GM18508 (cell line): Measurements from ENCODE around the gene NGLY1.

ENCODE experiments used
- ATAC-seq: cut with Tn5 transposase; IDR thresholded peaks from one replicate; pipeline ENCODE4 v1.9.1; 2021; ENCODE audit warnings: moderate number of reproducible peaks; ENCODE audit not compliant: insufficient read depth, unreplicated experiment

NGLY1 gene

GRCh38 chr3:25785826-25786225 is 2.6 kb upstream of the NGLY1 start:
- ATAC-seq: no peak

- ATAC-seq: no peak
Measured at GRCh38 chr3:25784971-25785370, 1.7 kb upstream of the NGLY1 start.

GRCh38 chr3:25783661-25784512 is 644 bp upstream of the NGLY1 start:
- peak; percentile 8 for ATAC-seq

- ATAC-seq: no peak
Measured at GRCh38 chr3:25782636-25782937, 656 bp downstream of the NGLY1 start.

GRCh38 chr3:25781758-25782594 is 1.3 kb downstream of the NGLY1 start:
- peak; percentile 62 for ATAC-seq

- ATAC-seq: no peak
Measured at GRCh38 chr3:25781145-25781757, 2.0 kb downstream of the NGLY1 start.

GRCh38 chr3:25780618-25781017 is 2.6 kb downstream of the NGLY1 start:
- ATAC-seq: no peak

GRCh38 chr3:25775936-25776335 is 7.3 kb downstream of the NGLY1 start:
- peak; percentile 68 for ATAC-seq

- ATAC-seq: peak; percentile 96
Measured at GRCh38 chr3:25768851-25769250, 14.4 kb downstream of the NGLY1 start.

GRCh38 chr3:25751725-25752124 is 31.5 kb downstream of the NGLY1 start:
- ATAC-seq: no peak

- no peak for ATAC-seq
Measured at GRCh38 chr3:25751048-25751447, 32.2 kb downstream of the NGLY1 start.

- no peak for ATAC-seq
Measured at GRCh38 chr3:25749031-25749581, 34.1 kb downstream of the NGLY1 start.

GRCh38 chr3:25748189-25748588 is 35.1 kb downstream of the NGLY1 start:
- no peak for ATAC-seq

- ATAC-seq: no peak
Measured at GRCh38 chr3:25747033-25747432, 36.2 kb downstream of the NGLY1 start.

GRCh38 chr3:25744470-25744869 is 38.8 kb downstream of the NGLY1 start:
- ATAC-seq: no peak

- no peak for ATAC-seq
Measured at GRCh38 chr3:25728101-25728500, 55.1 kb downstream of the NGLY1 start.

- no peak for ATAC-seq
Measured at GRCh38 chr3:25727316-25727715, 55.9 kb downstream of the NGLY1 start.

GRCh38 chr3:25725810-25726209 is 57.4 kb downstream of the NGLY1 start:
- ATAC-seq: no peak

- ATAC-seq: no peak
Measured at GRCh38 chr3:25724948-25725645, 58.1 kb downstream of the NGLY1 start.

- no peak for ATAC-seq
Measured at GRCh38 chr3:25723802-25724201, 59.4 kb downstream of the NGLY1 start.
